ENCODE measurements around the gene STK16.

GRCh38 chr2:219289537-219290361 lies 44.5 kb downstream of the STK16 start:
- TF ChIP-seq CTCF (IDR thresholded peaks at IDR 0.05) = no peak
- no peak for TF ChIP-seq EZH2 (IDR thresholded peaks at IDR 0.05)
- no peak for TF ChIP-seq EZH2phosphoT487 (IDR thresholded peaks at IDR 0.05)
